Measurements from ENCODE around the gene NDUFC2. TPM values are rescaled to one million over a fixed set of nuclear protein-coding genes. Genes with fewer than 3 reads are reported as not detected.

Gene NDUFC2
- total and polyA plus RNA-seq, 2 of the 13 experiments (the other 11 are each of a cell fraction or from before 2014, with no cell fraction given): 256 to 363 TPM

- TF ChIP-seq, protein P1, sequence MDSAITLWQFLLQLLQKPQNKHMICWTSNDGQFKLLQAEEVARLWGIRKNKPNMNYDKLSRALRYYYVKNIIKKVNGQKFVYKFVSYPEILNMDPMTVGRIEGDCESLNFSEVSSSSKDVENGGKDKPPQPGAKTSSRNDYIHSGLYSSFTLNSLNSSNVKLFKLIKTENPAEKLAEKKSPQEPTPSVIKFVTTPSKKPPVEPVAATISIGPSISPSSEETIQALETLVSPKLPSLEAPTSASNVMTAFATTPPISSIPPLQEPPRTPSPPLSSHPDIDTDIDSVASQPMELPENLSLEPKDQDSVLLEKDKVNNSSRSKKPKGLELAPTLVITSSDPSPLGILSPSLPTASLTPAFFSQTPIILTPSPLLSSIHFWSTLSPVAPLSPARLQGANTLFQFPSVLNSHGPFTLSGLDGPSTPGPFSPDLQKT (CRISPR knock-in tag; IDR thresholded peaks at IDR 0.05; ENCODE audit: borderline replicate concordance): no peak
- peak; percentile 20; the same call in 1 of the 2 replicates for TF ChIP-seq SAP130 (CRISPR knock-in tag; IDR thresholded peaks at IDR 0.05; ENCODE audit: low read depth)
- TF ChIP-seq BCL3 (CRISPR knock-in tag; IDR thresholded peaks at IDR 0.05): no peak
- no peak for TF ChIP-seq NCOA5 (CRISPR knock-in tag; IDR thresholded peaks at IDR 0.05)
- TF ChIP-seq ZNF543 (CRISPR knock-in tag; IDR thresholded peaks at IDR 0.05): no peak
- peak; percentile 18; the same call in 1 of the 2 replicates for TF ChIP-seq FOXA3 (CRISPR knock-in tag; IDR thresholded peaks at IDR 0.05)
- TF ChIP-seq TRIM22 (IDR thresholded peaks at IDR 0.05): no peak
- TF ChIP-seq, protein P2, sequence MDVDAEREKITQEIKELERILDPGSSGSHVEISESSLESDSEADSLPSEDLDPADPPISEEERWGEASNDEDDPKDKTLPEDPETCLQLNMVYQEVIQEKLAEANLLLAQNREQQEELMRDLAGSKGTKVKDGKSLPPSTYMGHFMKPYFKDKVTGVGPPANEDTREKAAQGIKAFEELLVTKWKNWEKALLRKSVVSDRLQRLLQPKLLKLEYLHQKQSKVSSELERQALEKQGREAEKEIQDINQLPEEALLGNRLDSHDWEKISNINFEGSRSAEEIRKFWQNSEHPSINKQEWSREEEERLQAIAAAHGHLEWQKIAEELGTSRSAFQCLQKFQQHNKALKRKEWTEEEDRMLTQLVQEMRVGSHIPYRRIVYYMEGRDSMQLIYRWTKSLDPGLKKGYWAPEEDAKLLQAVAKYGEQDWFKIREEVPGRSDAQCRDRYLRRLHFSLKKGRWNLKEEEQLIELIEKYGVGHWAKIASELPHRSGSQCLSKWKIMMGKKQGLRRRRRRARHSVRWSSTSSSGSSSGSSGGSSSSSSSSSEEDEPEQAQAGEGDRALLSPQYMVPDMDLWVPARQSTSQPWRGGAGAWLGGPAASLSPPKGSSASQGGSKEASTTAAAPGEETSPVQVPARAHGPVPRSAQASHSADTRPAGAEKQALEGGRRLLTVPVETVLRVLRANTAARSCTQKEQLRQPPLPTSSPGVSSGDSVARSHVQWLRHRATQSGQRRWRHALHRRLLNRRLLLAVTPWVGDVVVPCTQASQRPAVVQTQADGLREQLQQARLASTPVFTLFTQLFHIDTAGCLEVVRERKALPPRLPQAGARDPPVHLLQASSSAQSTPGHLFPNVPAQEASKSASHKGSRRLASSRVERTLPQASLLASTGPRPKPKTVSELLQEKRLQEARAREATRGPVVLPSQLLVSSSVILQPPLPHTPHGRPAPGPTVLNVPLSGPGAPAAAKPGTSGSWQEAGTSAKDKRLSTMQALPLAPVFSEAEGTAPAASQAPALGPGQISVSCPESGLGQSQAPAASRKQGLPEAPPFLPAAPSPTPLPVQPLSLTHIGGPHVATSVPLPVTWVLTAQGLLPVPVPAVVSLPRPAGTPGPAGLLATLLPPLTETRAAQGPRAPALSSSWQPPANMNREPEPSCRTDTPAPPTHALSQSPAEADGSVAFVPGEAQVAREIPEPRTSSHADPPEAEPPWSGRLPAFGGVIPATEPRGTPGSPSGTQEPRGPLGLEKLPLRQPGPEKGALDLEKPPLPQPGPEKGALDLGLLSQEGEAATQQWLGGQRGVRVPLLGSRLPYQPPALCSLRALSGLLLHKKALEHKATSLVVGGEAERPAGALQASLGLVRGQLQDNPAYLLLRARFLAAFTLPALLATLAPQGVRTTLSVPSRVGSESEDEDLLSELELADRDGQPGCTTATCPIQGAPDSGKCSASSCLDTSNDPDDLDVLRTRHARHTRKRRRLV (CRISPR knock-in tag; IDR thresholded peaks at IDR 0.05): no peak
- no peak for TF ChIP-seq NR2F6 (IDR thresholded peaks at IDR 0.05)
- no peak for TF ChIP-seq NR2F6 (CRISPR knock-in tag; IDR thresholded peaks at IDR 0.05)
- no peak for TF ChIP-seq ZNF615 (CRISPR knock-in tag; IDR thresholded peaks at IDR 0.05; ENCODE audit: borderline replicate concordance)
- TF ChIP-seq ARID4A (CRISPR knock-in tag; IDR thresholded peaks at IDR 0.05; ENCODE audit: borderline replicate concordance): no peak
- TF ChIP-seq MAFK (conservative IDR thresholded peaks at IDR 0.05 in 1 of 2, IDR thresholded peaks at IDR 0.05 in 1 of 2; ENCODE audit: low read length in 2 of 2): peak in 1 of 2 experiments; percentile 20; a peak in 2 of 4 replicates
- TF ChIP-seq ZNF232 (CRISPR knock-in tag; IDR thresholded peaks at IDR 0.05; ENCODE audit: borderline replicate concordance): no peak
- no peak for TF ChIP-seq POLR2AphosphoS2 (IDR thresholded peaks at IDR 0.05; ENCODE audit: low read depth, low read length)
- TF ChIP-seq SOX5 (CRISPR knock-in tag; IDR thresholded peaks at IDR 0.05; ENCODE audit: borderline replicate concordance): peak; percentile 6; the same call in 1 of the 2 replicates
- no peak for TF ChIP-seq KDM4B (CRISPR knock-in tag; IDR thresholded peaks at IDR 0.05)
- TF ChIP-seq ZFP82 (CRISPR knock-in tag; IDR thresholded peaks at IDR 0.05; ENCODE audit: borderline replicate concordance): no peak
Observed at GRCh38 chr11:78074756-78075155, 4.9 kb downstream of the NDUFC2 start (continued).
